GM12892 (cell line): ENCODE results near the gene TACC2.

Experiments used
- DNase-seq: peaks from one replicate; pipeline ENCODE4 v3.0.0; 2011; ENCODE audit not compliant: insufficient read length
- FAIRE-seq: peaks from 2 replicates; lab custom pipeline; 2011; peaks lifted over from hg19 to GRCh38; lab: Jason Lieb, UNC
- POLR2A ChIP-seq: IDR thresholded peaks from 2 replicates; pipeline ENCODE4 v1.6.1; 2011; ENCODE audit warnings: low read depth, low read length, control low read depth
- POLR2AphosphoS5 ChIP-seq: IDR thresholded peaks from 2 replicates; pipeline ENCODE4 v1.6.1; 2011; ENCODE audit warnings: low read depth, low read length, control low read depth
- TAF1 ChIP-seq: IDR thresholded peaks from 2 replicates; pipeline ENCODE4 v1.6.1; 2011; ENCODE audit warnings: low read depth, mild to moderate bottlenecking, control low read depth, low read length, borderline replicate concordance

Gene TACC2

GRCh38 chr10:122220736-122221135, 231.8 kb downstream of the TACC2 start:
- FAIRE-seq (no peak), DNase-seq (no peak)
- TF ChIP-seq POLR2A (no peak), TAF1 (no peak), POLR2AphosphoS5 (no peak)

DNA sequence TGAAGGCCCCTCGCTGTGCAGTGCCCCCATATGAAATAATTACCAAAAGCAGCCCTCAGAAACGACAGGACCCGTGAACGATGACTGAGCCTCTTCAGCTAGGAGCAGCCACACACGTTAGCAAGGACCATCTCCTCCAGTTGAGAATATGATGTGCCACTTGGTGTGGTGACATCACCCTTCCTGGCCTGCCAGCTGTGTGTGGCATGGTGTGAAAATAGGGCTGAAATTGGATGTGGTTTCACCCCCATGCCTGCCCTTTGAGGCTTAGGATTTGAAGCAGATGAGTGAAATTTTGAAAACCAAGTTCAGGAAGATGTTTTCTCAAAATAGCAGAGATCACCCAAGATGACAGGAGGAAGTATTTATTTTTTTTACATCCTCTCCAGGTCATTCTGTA, 233.0 kb downstream of the TACC2 start:
- FAIRE-seq (no peak), DNase-seq (no peak)
- TF ChIP-seq TAF1 = no peak
- TF ChIP-seq POLR2A = no peak
- TF ChIP-seq POLR2AphosphoS5 = no peak

DNA sequence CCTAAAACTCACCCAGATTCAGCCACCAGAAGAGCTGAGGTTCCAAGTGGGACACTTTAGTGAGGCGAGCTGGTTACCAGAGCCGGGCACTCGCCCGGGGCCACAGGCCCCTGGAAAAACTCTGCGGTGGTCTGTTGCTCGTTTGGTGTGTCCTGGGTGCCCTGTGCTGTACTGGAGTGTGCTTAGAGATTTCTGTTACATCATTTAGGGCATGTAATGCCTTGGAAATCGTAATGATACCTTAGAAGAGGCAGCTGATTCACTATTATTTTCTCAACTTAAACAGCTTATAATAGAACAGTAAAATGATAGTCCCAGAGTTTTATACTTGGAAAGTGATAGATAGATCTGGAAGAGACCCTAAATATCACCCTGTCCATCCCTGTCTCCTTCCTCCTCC, 233.7 kb downstream of the TACC2 start:
- no peak for TF ChIP-seq POLR2A
- no peak for FAIRE-seq

DNA sequence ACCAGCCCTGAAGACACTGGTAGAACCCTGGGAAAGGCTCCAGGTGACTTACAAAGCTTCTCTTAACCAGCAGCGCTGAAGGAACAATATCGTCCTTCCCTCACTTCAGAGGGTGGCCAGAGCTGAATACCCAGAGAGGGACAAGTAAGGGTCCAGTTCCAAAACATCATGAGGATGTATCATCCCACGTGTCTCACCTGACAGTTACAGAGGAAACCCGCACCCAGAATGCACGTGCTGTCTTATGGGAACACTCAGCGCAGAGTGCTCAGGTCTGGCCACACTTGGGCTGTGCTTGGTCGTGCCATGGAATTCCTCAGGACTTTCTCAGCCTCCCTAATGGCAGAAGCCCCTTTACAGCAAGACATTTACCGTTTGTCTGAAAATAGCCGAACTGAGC, 235.2 kb downstream of the TACC2 start:
- FAIRE-seq (no peak), DNase-seq (no peak)
- TF ChIP-seq POLR2AphosphoS5 (no peak), POLR2A (no peak), TAF1 (no peak)

More for the DNA sequence above, 233.7 kb downstream of the TACC2 start:
- no peak for DNase-seq

GRCh38 chr10:122225330-122225729, 236.4 kb downstream of the TACC2 start:
- TF ChIP-seq POLR2A (no peak), TAF1 (no peak), POLR2AphosphoS5 (no peak)
- FAIRE-seq = no peak
- DNase-seq = no peak

DNA sequence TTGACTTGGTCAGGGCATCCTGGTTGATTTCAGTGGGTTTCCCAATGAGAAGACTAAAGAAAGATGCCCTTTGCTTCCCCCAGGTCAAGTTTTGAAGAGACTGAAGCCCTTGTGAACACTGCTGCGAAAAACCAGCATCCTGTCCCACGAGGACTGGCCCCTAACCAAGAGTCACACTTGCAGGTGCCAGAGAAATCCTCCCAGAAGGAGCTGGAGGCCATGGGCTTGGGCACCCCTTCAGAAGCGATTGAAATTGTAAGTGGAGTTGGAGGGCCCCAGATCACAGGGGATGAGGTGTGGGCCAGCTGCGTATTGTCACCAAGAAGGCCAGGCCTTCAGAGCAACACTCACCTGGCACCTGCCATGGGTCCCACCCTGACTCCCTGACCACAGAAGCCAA, 238.8 kb downstream of the TACC2 start:
- DNase-seq (no peak), FAIRE-seq (no peak)
- TF ChIP-seq POLR2AphosphoS5 = no peak
- TF ChIP-seq POLR2A = no peak
- no peak for TF ChIP-seq TAF1

GRCh38 chr10:122229666-122230065, 240.7 kb downstream of the TACC2 start:
- no peak for FAIRE-seq
- DNase-seq = no peak
- TF ChIP-seq POLR2A (no peak), TAF1 (no peak), POLR2AphosphoS5 (no peak)

DNA sequence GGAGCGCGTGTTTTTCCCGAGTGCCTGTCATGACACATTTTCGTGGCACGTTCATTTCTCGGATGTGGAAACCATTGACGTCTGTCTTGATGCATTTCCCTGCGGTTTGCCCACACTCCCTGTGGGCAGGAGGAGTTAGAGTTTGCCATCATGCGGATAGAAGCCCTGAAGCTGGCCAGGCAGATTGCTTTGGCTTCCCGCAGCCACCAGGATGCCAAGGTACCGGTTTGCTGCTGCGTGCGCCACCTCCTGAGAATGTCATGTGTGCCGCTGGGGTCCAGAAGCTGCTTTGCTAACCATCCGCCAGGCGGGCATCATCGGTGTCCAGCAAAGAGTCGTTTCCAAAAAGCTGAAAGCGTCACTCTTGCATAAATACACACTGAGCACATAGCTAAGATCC, 241.3 kb downstream of the TACC2 start:
- DNase-seq = no peak
- TF ChIP-seq TAF1 = no peak
- no peak for TF ChIP-seq POLR2AphosphoS5
- no peak for TF ChIP-seq POLR2A
- FAIRE-seq = no peak

DNA sequence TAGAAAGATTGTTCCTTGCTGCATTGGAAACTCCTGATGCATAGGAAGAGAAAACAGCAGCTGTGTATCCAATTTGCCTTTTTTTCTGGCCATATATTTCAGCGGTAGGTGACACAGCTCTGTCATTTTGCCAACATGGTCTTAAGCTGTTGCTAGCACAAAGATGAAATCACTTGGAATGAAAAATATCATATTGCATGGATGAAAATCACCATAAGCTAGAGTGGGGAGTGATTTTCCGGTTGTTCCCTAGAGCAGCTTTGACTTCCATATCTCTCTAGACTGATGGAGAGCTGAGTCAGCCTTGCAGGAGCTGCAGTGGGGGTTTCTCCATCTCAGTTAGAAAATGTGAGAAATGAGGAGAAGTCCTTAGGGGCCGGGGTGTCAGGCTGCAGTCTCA, 243.8 kb downstream of the TACC2 start:
- TF ChIP-seq TAF1 (no peak), POLR2A (no peak), POLR2AphosphoS5 (no peak)
- FAIRE-seq = no peak
- no peak for DNase-seq

GRCh38 chr10:122233857-122234348, 244.9 kb downstream of the TACC2 start:
- TF ChIP-seq POLR2AphosphoS5 = no peak
- no peak for TF ChIP-seq TAF1
- no peak for TF ChIP-seq POLR2A
- DNase-seq (no peak), FAIRE-seq (no peak)

DNA sequence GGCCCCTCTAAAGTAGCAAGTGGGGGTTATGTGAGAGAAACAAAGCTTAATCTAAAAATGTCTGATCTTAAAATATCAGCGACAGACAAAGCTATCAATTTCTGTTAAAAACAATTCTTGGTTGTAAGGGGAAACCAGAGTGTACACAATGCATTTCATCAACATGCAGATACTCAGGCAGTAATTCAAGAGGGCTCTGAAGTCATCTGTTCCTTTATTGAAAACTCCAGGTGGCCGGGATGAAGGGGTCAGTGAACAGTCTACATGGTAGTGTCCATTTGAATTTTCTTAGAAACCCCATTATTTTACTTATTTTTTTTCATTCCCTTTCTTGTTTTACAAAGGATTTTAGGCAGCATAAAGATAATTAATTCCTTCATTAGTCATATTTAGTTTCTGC, 245.5 kb downstream of the TACC2 start:
- no peak for FAIRE-seq
- TF ChIP-seq POLR2AphosphoS5 (no peak), POLR2A (no peak), TAF1 (no peak)
- DNase-seq = no peak

DNA sequence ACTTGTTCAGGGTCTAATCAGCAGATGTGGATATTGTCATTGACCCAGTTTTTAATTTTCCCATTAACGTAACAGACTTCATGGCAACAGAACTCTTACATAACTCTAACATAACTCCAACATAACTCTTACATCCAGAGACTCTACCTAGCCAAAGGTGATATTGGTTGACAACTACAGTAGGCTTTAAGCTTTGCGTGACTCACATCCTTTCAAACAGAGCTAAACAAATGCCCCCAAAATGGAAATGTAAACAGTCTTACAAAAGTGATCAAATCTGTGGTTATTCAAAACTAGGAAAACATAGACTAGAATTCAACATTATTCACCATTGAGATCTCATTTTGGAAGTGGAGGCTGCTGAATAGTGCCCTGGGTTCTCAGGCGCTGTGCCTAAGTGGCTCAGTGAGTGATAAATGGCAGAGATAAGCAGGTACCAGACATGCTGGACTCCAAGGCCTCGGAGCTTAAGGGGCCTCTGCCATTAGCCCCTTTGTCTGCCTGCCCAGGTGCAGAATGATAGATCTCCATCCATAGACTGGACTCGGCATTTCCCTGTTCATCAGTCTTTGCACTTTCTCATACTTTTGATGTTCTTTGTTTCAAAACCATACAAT, 247.8 kb downstream of the TACC2 start:
- no peak for FAIRE-seq
- DNase-seq = no peak
- no peak for TF ChIP-seq POLR2AphosphoS5
- no peak for TF ChIP-seq TAF1
- no peak for TF ChIP-seq POLR2A
